ENCODE measurements around the gene CCNI2. TPM values are rescaled to one million over a fixed set of nuclear protein-coding genes. Genes with fewer than 3 reads are reported as not detected.
A peak's percentile ranks its signal among the peaks of the same experiment; 100 is the strongest.

Gene CCNI2
- total RNA-seq, 1 experiment from 2014 or later = 8.8 TPM

DNA sequence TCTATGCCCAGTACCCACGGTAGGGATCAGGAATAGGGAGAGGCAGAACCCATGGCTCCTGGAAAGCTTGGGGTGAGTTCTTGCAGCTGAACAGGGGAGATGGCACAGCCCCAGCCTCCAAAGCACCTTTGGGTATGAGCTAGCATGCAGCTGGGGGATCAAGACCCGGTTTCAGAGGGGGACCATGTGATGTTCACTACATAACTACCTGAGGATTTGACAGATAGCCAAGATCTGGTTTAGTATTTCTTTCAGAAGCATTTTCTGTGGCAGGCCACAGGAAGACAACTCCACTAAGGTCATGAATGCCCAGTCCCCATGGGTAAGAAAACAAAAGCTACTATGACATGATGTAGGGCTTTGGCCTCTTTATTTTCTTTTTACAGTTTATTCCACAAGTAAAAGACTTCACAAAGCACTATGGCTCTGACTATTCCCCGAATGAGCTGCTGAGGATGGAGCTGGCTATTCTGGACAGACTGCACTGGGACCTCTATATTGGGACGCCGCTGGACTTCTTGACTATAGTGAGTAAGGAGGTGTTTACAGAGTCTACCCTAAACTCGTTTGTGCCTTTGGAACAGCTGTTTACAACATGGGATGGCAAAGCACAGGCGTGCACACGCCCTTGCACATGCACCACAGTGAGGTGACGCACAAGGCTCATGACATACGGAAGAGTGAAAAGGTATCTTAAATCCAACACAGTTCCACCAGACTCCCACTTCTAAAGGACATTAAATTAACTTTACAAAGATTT, 3.4 kb downstream of the CCNI2 start:
- DNase-seq (ENCODE audit: low spot score) = no peak

DNA sequence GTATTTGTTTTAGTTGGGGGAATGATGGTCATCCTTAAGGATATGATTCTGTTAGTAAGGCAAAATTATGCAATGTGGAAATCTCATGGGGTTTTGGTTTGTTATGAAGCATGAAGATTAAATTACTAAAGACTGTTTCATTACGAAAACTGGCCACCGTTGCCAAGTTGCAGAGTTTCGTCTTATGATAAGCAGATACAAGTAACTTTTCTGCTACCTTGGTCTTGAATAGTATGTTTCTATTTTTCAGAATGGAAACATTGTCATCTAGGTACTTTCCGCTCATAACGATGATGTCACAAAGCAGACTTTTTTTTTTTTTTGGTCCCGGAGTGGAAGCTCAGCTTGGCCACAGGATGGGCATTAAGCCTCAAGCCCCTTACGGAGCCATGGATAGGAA, 4.2 kb downstream of the CCNI2 start:
- DNase-seq (ENCODE audit: low spot score) = no peak

GRCh38 chr5:132751971-132752580, 4.8 kb downstream of the CCNI2 start:
- DNase-seq (ENCODE audit: low spot score) = no peak

- no peak for DNase-seq (ENCODE audit: low spot score)
Measured at GRCh38 chr5:132752581-132753125, 5.4 kb downstream of the CCNI2 start.

DNA sequence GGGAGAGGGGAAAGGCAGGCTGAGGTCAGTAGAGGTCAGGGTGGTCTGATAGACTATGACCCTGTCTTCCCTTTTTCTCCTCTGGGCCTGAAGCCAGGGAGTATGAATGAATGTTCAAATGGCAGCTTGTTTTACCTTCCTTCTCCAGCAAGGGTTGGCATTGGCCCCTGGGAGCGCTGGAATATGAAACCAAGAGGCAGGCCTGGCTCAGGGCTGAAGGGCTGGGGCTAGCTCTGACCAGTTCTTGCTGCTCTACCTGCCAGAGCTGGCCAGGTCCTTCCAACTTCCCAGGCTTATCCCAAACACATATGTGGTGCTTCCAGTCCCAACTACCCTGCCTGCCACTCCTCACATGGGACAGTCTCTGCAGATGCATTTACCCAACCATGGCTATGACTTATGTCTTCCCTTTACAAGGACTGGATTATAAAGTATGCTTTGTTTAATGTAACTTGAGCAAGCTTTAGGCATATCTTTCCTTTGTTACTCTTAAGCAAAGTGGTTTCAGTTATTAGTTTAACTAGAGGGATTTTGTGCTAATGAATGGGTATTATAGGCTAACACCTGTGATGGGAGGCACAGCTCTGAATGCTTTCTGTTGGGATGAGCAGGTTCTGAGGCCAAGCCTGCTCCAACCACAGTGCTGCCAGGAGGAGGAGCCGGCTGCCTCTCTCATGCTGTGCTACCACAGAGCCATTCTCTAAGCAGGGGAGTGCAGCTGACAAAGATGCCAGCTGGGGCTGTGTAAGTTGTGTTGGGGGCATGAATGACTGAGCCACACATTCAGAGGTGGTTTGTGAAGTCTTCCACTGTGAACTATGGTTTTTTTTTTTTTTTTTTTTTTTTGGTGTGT, 6.1 kb downstream of the CCNI2 start:
- peak; percentile 45 for DNase-seq (ENCODE audit: low spot score)

DNA sequence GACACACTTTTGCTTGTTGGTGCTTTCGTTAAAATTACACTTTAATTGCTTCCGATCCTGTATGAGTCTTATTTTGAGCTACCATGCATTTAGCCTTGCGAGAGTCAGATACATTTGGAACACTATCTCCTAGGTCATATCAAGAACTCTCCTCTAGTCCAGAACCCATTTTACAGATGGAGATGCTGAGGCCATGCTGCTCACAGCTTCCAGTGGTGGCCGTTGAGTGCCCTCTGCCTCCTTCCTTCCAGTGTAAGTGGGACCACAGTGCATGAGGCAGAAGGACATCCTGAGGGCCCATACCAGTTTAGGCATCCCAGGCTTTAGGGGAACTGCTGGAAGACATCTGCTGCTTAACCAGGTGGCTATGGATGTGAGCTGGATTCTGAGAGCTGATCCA, 6.9 kb downstream of the CCNI2 start:
- no peak for DNase-seq (ENCODE audit: low spot score)

- peak; percentile 60 for DNase-seq (ENCODE audit: low spot score)
Measured at GRCh38 chr5:132754947-132755346, 7.7 kb downstream of the CCNI2 start.

DNA sequence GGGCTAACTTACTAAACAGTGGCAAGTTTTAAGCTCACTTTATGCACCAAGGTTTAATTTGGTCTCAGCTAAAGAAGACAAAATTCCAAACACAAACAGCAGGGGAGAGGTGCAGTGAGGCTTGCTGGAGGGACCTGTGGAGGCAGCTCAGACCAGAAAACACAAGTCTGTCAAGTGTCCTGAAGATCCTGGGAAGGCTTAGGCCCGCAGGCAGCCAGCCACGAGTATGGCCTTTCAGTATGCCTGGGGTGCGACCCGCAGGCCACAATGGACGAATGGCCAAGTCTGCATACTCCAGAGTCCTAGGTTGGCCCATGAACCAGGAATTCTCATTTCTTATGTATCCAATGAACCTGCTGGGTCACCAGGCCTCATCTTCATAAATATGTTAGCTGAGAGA, 9.3 kb downstream of the CCNI2 start:
- no peak for DNase-seq (ENCODE audit: low spot score)

DNA sequence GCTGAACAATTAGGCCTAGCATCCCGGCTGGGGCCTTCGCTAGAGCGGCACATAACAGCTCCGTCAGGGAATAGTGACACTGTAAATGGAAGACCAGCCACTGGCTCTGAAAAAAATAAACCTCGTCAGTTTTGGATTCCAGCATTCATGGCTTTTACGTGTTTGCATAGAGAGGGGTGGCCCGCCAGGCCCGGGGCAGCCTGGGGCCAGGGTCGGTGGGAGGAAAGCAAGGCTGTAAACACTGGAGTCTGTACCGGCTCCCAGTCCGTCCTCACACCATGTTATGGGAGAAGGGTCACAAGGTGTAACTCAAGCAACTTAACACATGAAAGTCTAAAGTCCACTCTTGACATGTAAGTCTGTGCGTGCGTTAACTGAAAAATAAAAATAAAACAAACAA, 11.2 kb downstream of the CCNI2 start:
- no peak for DNase-seq (ENCODE audit: low spot score)

DNA sequence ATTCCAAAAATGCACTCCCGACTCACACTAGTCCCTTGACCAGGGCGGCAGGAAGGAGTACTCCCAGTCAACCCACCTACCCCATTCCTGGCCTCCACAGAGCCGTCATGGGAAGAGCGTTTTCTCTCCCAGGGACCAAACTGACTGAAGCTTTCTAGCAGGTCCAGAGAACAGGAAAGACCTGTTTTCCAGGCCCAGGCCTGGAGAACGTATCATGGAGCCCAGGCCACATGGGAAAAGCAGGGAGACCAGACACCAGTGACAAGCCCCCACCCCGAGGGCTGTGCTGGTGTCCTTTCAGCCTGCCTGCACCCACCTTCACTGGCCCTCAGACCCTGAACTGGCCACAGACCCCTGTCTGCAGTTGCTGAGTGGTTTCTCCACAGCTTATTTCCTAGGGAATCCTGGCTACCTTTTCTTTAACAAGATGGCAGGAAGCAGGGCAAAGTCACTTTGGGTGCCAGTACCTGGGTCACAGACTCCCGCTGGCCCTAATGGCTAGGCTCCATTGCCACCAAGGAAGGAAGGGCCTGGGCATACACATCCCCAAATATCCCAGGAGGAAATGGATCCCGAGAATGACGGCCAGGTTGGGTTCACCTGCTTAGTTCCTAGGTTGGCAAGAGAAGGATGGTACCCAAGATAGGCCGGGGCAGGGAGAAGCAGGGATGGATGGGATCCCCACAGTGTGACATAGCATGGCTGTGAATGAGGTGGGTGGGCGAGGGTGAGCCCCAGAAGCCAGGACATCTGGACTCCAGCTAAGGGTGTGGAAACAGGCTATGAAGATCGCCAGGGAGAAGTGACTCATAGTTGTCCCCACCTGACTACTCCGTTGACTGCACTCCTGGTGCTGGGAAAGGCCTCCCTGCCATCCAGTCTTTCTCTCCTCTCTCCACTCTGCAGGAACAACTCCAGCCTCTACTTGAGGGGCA, 12.2 kb downstream of the CCNI2 start:
- peak; percentile 73 for DNase-seq (ENCODE audit: low spot score)

DNA sequence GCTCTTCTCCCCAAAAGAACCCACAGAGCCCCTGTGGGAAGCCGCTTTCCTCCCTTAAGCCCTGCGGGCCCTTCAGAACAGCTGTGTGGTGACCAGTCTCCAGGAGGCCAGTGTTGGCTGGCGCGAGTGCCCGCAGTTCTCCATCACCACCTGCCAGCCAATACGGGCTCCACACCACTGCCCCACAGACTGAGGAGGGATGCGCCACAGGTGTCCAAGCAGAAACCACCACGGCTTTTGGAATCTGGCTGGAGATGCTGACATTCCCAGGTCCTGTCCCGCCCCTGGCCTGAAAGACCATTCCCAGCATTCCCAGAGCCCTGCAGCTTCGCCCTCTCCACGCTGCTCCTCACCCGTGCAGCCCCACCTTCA, 12.8 kb downstream of the CCNI2 start:
- DNase-seq (ENCODE audit: low spot score) = no peak

DNA sequence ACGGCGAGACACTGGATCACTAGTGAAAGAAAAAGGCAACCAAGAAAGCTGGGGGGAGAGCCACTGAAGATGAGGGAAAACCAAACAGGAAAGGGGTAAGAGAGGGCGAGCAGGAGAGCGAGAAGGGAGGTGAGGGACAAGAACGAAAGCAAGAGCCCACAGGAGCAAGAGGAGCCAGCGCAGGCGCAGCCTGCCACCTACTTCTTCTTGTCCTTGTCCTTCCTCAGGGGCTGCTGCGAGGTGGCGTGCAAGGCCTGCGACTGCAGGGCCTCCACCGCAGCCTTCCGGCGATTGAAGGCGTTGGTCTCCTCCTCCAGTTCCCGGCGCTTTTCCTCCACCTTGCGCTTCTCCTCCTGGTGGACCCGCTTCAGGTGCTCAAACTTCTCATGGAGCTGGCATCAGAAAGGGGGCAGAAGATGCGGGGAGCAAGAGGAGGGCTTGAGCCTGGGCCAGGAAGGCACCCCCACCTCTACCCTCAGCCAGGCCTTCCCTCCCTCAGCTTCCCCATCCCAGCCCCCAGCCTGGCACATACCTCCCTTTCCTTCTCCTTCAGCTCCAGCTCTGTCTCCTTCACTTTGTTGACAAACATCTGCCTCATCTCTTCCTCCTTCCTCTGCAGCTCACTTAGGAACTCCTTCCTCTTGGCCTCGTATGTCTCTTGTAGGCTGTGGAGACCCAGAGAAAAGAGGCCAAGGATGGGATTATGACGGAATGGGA, 13.5 kb downstream of the CCNI2 start:
- DNase-seq (ENCODE audit: low spot score) = no peak

- DNase-seq (ENCODE audit: low spot score) = no peak
Measured at GRCh38 chr5:132761321-132762240, 14.4 kb downstream of the CCNI2 start.

- no peak for DNase-seq (ENCODE audit: low spot score)
Measured at GRCh38 chr5:132762246-132763000, 15.2 kb downstream of the CCNI2 start.

DNA sequence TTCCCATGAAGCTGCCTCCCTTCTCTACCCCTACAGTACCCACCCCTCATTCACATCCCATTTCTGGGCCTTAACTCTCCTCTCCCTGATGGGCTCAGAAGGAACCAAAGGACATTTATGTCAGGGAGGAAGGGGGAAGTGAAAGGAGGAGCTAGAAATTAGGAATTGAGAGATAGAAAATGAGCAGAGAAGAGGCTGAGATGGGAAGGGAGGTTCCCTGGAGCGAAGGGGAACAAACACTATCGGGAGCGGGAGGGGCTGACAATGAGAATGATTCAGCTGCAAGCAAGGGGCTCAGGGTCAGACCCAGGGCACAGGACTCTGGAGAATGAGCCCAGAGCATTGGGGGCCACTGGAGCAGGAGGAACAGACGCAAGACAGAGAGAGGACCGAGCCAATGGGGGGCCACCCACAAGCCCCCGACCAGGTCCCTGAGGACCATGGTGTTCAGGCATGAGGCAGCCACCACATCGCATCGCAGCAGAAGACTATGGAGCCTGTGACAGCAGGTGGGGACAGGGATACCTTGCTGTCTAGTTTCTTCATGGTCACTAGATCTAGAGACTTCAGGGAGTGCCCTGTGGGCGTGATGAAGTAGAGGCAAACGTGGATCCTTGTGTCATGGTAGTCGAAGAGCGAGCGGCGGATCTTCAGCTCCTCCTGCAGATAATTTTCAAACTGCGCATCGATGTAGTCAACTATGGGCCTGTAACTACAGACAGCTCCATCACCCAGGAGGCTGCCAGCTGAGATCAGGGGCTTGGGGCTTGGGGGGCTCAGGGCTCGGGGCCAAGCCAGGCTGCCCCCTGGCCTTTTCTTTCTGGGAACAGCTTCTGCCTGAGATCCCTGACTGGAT, 16.2 kb downstream of the CCNI2 start:
- no peak for DNase-seq (ENCODE audit: low spot score)

DNA sequence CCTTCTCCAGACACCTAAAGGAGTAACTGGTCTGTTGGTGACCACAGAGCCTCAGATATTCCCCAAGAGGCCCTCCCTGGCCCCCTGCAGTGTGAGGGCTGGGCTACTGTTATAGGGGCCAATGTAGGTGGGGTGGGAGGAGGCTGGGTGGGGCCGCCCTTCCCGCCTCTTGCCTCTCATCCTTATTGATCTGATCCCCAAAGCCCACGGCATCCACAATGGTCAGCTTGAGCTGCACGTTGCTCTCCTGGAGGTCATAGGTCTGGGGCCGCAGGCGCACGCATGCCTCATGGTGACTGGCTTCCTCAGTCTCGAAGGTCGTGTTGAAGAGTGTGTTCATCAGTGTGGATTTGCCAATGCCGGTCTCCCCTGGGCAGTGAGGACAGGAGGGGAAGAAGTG, 16.8 kb downstream of the CCNI2 start:
- no peak for DNase-seq (ENCODE audit: low spot score)

DNA sequence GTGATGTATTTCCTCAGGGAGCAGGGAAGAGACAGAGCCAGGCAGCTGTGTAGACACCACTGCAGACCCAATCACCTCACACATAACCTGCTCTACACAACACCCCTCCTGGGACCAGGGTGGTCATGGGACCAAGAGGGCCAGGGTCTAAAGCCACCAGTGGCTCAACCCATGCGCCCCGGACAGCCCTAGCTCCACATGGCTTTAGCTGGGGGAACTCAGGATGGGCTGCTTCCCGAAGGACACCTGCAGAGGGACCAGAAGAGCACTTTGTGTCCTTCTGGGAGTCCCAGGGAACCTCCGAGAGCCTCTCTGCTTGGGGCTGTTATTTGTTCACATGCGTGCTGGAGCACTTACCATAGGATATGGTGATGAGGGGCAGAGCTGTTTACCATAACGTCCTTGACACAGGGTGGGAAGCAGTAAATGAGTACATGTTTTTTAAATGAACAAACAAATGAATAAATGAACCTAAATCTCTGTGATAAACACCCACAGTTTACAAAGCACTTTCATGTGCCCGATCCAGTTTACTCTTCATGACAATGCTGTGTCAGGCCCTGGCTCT, 17.5 kb downstream of the CCNI2 start:
- DNase-seq (ENCODE audit: low spot score) = no peak
